HCT116 (cell line): ENCODE data around the gene ALK. TPM values are rescaled to one million over a fixed set of nuclear protein-coding genes. Genes with fewer than 3 reads are reported as not detected.

Experiments used
- ATAC-seq: fragments of 200-7000 bp; cut with Tn5 transposase; 2 replicates; pipeline ENCODE4 v1.9.1; 2020; ENCODE audit warnings: mild to moderate bottlenecking, moderate library complexity
- BruUV-seq: library from RNA; stranded (reverse); fragments of 400-500 nt; replicated peaks from 2 replicates; lab custom pipeline; 2021; lab: Mats Ljungman, UMichigan
- CTCF ChIA-PET: fragments of 300-600 bp; sonication (Branson Sonifier 250); formaldehyde crosslinking; loops from one replicate; lab custom pipeline; 2021; ENCODE audit warnings: antibody characterized with exemption; lab: Charles Lee
- POLR2A ChIA-PET: fragments of 300-600, 350-600 bp; sonication (Branson Sonifier 250); formaldehyde crosslinking; loops from one replicate; lab custom pipeline; 2021; ENCODE audit warnings: antibody characterized with exemption; lab: Charles Lee
- RAD21 ChIA-PET, 2 experiments: fragments of 300-600 bp; sonication (Branson Sonifier 250); formaldehyde crosslinking; loops; one replicate each; lab custom pipeline; 2023; ENCODE audit warnings: low total read pairs in 2 of 2; ENCODE audit not compliant: uncharacterized antibody in 2 of 2, unreplicated experiment in 2 of 2, low non-redundant PET in 1 of 2; lab: Charles Lee
- DNase-seq: peaks from one replicate; pipeline ENCODE4 v3.0.0-alpha.2; 2010; ENCODE audit warnings: low read depth, low spot score
- H2AFZ ChIP-seq: fragments of 200-600 bp; shearing (Covaris generic), sonication (generic); 2 replicates; pipeline ENCODE4 v1.6.1; 2017; ENCODE audit warnings: low read depth, mixed run types, mixed read lengths, antibody characterized with exemption, low read length; ENCODE audit not compliant: poor library complexity, severe bottlenecking
- H3K27ac ChIP-seq: 2 replicates; pipeline ENCODE4 v1.5.1; 2012; ENCODE audit warnings: low read depth, low read length
- H3K27me3 ChIP-seq: fragments of 200-600 bp; sonication (generic); 2 replicates; pipeline ENCODE4 v1.6.1; 2016; ENCODE audit warnings: mixed run types, low read length, mixed read lengths; ENCODE audit not compliant: insufficient read depth
- H3K36me3 ChIP-seq, 2 experiments: fragments of 200-500 bp in 1 of 2; fragments of 200-600 bp in 1 of 2; sonication (Bioruptor generic) in 1 of 2; sonication (generic) in 1 of 2; 2 replicates each; pipeline versions ENCODE4 v1.5.1 to v1.6.1; 2014 to 2016; ENCODE audit warnings: low read length in 2 of 2, inconsistent platforms in 1 of 2, mixed read lengths in 1 of 2, mixed run types in 1 of 2; ENCODE audit not compliant: insufficient read depth in 2 of 2, control insufficient read depth in 1 of 2
- H3K4me1 ChIP-seq, 2 experiments: fragments of 200-600 bp in 1 of 2; sonication (generic) in 1 of 2; 2 replicates each; pipeline versions ENCODE4 v1.5.1 to v1.6.1; 2012 to 2017; ENCODE audit warnings: low read length in 2 of 2, inconsistent platforms in 1 of 2, mild to moderate bottlenecking in 1 of 2, mixed read lengths in 1 of 2, mixed run types in 1 of 2, moderate library complexity in 1 of 2; ENCODE audit not compliant: insufficient read depth in 2 of 2, control insufficient read depth in 1 of 2
- H3K4me2 ChIP-seq: fragments of 200-600 bp; sonication (generic); 2 replicates; pipeline ENCODE4 v1.6.1; 2017; ENCODE audit warnings: mixed run types, low read length, mixed read lengths
- H3K4me3 ChIP-seq, 2 experiments: fragments of 200-600 bp in 1 of 2; sonication (generic) in 1 of 2; replicated peaks in 1 of 2; 2 replicates each; pipeline ENCODE4 v1.5.1; 2011 to 2016; ENCODE audit warnings: low read length in 2 of 2, control low read depth in 1 of 2, low read depth in 1 of 2, mild to moderate bottlenecking in 1 of 2, mixed read lengths in 1 of 2, mixed run types in 1 of 2
- H3K79me2 ChIP-seq: fragments of 200-600 bp; sonication (generic); 2 replicates; pipeline ENCODE4 v1.6.1; 2017; ENCODE audit warnings: mild to moderate bottlenecking, mixed run types, low read length, moderate library complexity, mixed read lengths; ENCODE audit not compliant: insufficient read depth
- H3K9ac ChIP-seq: fragments of 200-600 bp; sonication (generic); 2 replicates; pipeline ENCODE4 v1.6.1; 2016; ENCODE audit warnings: low read length, mixed read lengths
- H3K9me2 ChIP-seq: fragments of 200-600 bp; sonication (generic), shearing (Covaris generic); 2 replicates; pipeline ENCODE4 v1.6.1; 2017; ENCODE audit warnings: mixed run types, mild to moderate bottlenecking, moderate library complexity; ENCODE audit not compliant: insufficient read depth
- H3K9me3 ChIP-seq, 2 experiments: fragments of 200-500 bp in 1 of 2; fragments of 200-600 bp in 1 of 2; sonication (Bioruptor generic) in 1 of 2; sonication (generic) in 1 of 2; 2 replicates each; pipeline ENCODE4 v1.6.1; 2014 to 2017; ENCODE audit warnings: low read length in 2 of 2, mixed read lengths in 2 of 2, inconsistent platforms in 1 of 2, low read depth in 1 of 2, mild to moderate bottlenecking in 1 of 2, mixed run types in 1 of 2, moderate library complexity in 1 of 2; ENCODE audit not compliant: control insufficient read depth in 1 of 2, insufficient read depth in 1 of 2
- H4K20me1 ChIP-seq: fragments of 200-600 bp; sonication (generic), shearing (Covaris generic); 2 replicates; pipeline ENCODE4 v1.6.1; 2017; ENCODE audit warnings: mixed run types, mild to moderate bottlenecking, moderate library complexity; ENCODE audit not compliant: insufficient read depth
- CBX3 ChIP-seq: IDR thresholded peaks from 2 replicates; pipeline ENCODE4 v1.6.1; 2012; ENCODE audit warnings: low read depth
- CEBPB ChIP-seq: IDR thresholded peaks from 2 replicates; pipeline ENCODE4 v1.6.1; 2012; ENCODE audit warnings: low read depth
- EGR1 ChIP-seq: IDR thresholded peaks from 2 replicates; pipeline ENCODE4 v1.6.1; 2012; ENCODE audit warnings: low read depth
- ELF1 ChIP-seq: IDR thresholded peaks from 2 replicates; pipeline ENCODE4 v1.6.1; 2012; ENCODE audit warnings: low read depth, borderline replicate concordance
- EZH2 ChIP-seq: fragments of 200-600 bp; sonication (generic); IDR thresholded peaks from 2 replicates; pipeline ENCODE4 v1.6.1; 2017; ENCODE audit warnings: antibody characterized with exemption, mixed run types
- MAX ChIP-seq: IDR thresholded peaks from 2 replicates; pipeline ENCODE4 v1.6.1; 2012
- POLR2AphosphoS5 ChIP-seq: IDR thresholded peaks from 2 replicates; pipeline ENCODE4 v1.6.1; 2011; ENCODE audit warnings: mild to moderate bottlenecking, low read depth, low read length, moderate library complexity
- RAD21 ChIP-seq: IDR thresholded peaks from 2 replicates; pipeline ENCODE4 v1.6.1; 2012; ENCODE audit warnings: low read depth, mild to moderate bottlenecking
- SP1 ChIP-seq: IDR thresholded peaks from 2 replicates; pipeline ENCODE4 v1.6.1; 2012; ENCODE audit warnings: low read depth
- SRF ChIP-seq: IDR thresholded peaks from 2 replicates; pipeline ENCODE4 v1.6.1; 2012; ENCODE audit warnings: low read depth
- YY1 ChIP-seq: IDR thresholded peaks from 2 replicates; pipeline ENCODE4 v1.6.1; 2011; ENCODE audit warnings: low read length, low read depth, moderate library complexity, mild to moderate bottlenecking; ENCODE audit not compliant: insufficient replicate concordance; ENCODE audit errors: extremely low read depth
- ZNF274 ChIP-seq: fragments of 200-500 bp; sonication (Bioruptor generic); IDR thresholded peaks from 2 replicates; pipeline ENCODE4 v1.6.1; 2014; ENCODE audit warnings: mild to moderate bottlenecking, low read depth, low read length, inconsistent platforms
- intact Hi-C: fragments of 100-400 bp; cut with micrococcal nuclease; formaldehyde crosslinking; loops from 2 replicates; pipeline ENCODE4 v1.10.0; 2022
- total RNA-seq: library from RNA; stranded (reverse); gene quantifications from one replicate; pipeline ENCODE4 v1.2.1, GENCODE V29; 2021; ENCODE audit not compliant: unreplicated experiment
- TF ChIP-seq, protein P1 (sequence below): IDR thresholded peaks from 2 replicates; pipeline ENCODE4 v1.6.1; 2012; ENCODE audit warnings: low read depth
- TF ChIP-seq, protein P2 (sequence below): IDR thresholded peaks from 2 replicates; pipeline ENCODE4 v1.6.1; 2012
- TF ChIP-seq, protein P3 (sequence below): IDR thresholded peaks from 2 replicates; pipeline ENCODE4 v1.6.1; 2011; ENCODE audit warnings: mild to moderate bottlenecking, low read length, moderate library complexity; ENCODE audit not compliant: insufficient replicate concordance; ENCODE audit errors: extremely low read depth

The ALK gene
- total RNA-seq, 1 experiment from 2014 or later, result not detected

DNA sequence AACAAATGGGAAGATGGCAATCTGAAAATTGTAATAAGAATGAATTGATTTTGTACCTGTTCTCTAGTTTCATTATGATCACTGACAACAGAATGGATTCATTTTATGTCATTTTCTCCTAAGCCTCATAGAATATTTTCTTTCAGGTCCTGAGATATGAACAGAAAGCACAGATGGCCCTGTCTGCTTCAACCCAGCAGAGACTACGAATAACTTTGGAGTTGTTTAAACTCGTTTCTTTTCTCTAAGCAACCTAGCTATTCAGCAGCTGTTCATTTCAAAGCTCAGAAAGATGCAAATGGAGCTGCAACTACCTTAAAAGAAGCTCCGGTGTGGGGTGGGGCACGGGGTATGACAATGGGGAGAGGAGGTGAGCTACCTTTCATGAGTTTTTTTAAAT, 124.9 kb downstream of the ALK start:
- Histone ChIP-seq H3K9me2 (no peaks in the 10 kb centered on the region), H3K79me2 (no peaks in the 10 kb centered on the region), H3K4me2 (no peak overlapping the region), H4K20me1 (no peaks in the 10 kb centered on the region), H3K36me3 (no peaks in the 10 kb centered on the region), H2AFZ (no peak overlapping the region), H3K4me1 (no peaks in the 10 kb centered on the region)
- no peak for DNase-seq
- BruUV-seq, result no TSS peak
- POLR2A ChIA-PET, result no interaction called here
- TF ChIP-seq EGR1, result no peak
- TF ChIP-seq ZNF274, result no peak
- no peak for TF ChIP-seq CBX3
- no peak for TF ChIP-seq ELF1
- TF ChIP-seq, protein P1, sequence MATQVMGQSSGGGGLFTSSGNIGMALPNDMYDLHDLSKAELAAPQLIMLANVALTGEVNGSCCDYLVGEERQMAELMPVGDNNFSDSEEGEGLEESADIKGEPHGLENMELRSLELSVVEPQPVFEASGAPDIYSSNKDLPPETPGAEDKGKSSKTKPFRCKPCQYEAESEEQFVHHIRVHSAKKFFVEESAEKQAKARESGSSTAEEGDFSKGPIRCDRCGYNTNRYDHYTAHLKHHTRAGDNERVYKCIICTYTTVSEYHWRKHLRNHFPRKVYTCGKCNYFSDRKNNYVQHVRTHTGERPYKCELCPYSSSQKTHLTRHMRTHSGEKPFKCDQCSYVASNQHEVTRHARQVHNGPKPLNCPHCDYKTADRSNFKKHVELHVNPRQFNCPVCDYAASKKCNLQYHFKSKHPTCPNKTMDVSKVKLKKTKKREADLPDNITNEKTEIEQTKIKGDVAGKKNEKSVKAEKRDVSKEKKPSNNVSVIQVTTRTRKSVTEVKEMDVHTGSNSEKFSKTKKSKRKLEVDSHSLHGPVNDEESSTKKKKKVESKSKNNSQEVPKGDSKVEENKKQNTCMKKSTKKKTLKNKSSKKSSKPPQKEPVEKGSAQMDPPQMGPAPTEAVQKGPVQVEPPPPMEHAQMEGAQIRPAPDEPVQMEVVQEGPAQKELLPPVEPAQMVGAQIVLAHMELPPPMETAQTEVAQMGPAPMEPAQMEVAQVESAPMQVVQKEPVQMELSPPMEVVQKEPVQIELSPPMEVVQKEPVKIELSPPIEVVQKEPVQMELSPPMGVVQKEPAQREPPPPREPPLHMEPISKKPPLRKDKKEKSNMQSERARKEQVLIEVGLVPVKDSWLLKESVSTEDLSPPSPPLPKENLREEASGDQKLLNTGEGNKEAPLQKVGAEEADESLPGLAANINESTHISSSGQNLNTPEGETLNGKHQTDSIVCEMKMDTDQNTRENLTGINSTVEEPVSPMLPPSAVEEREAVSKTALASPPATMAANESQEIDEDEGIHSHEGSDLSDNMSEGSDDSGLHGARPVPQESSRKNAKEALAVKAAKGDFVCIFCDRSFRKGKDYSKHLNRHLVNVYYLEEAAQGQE, result no peak
- no peak for TF ChIP-seq POLR2AphosphoS5
- no peak for TF ChIP-seq YY1
- no peak for TF ChIP-seq CEBPB
- TF ChIP-seq, protein P2, sequence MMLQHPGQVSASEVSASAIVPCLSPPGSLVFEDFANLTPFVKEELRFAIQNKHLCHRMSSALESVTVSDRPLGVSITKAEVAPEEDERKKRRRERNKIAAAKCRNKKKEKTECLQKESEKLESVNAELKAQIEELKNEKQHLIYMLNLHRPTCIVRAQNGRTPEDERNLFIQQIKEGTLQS, result no peak
- no peak for TF ChIP-seq SP1
- no peak for TF ChIP-seq SRF
- no peak for TF ChIP-seq RAD21
- TF ChIP-seq EZH2, result no peak
- TF ChIP-seq, protein P3, sequence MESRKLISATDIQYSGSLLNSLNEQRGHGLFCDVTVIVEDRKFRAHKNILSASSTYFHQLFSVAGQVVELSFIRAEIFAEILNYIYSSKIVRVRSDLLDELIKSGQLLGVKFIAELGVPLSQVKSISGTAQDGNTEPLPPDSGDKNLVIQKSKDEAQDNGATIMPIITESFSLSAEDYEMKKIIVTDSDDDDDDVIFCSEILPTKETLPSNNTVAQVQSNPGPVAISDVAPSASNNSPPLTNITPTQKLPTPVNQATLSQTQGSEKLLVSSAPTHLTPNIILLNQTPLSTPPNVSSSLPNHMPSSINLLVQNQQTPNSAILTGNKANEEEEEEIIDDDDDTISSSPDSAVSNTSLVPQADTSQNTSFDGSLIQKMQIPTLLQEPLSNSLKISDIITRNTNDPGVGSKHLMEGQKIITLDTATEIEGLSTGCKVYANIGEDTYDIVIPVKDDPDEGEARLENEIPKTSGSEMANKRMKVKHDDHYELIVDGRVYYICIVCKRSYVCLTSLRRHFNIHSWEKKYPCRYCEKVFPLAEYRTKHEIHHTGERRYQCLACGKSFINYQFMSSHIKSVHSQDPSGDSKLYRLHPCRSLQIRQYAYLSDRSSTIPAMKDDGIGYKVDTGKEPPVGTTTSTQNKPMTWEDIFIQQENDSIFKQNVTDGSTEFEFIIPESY, result no peak
- no peak for TF ChIP-seq MAX
- TF ChIP-seq, all 23 proteins: peak for 0
- CTCF ChIA-PET, result no interaction called here
- RAD21 ChIA-PET, result no interaction called here
- H3K27ac ChIP-seq, result no peak overlapping the region
- no peak overlapping the region for H3K4me3 ChIP-seq
- no peak for ATAC-seq
- no peak overlapping the region for H3K9ac ChIP-seq
- H3K27me3 ChIP-seq, result peaks cover 49% of the 10 kb centered on the region
- H3K9me3 ChIP-seq, result no peaks in the 10 kb centered on the region
- intact Hi-C loops, result no loop called here
